ENCODE data around the gene C1QTNF5. TPM values are rescaled to one million over a fixed set of nuclear protein-coding genes. Genes with fewer than 3 reads are reported as not detected.
A peak's percentile ranks its signal among the peaks of the same experiment; 100 is the strongest.

Gene C1QTNF5
- total RNA-seq, 1 experiment from 2014 or later, result not detected

GRCh38 chr11:119323532-119324033 is 17.1 kb downstream of the C1QTNF5 start:
- TF ChIP-seq POLR2AphosphoS5 (IDR thresholded peaks at IDR 0.05; ENCODE audit: low read depth, low read length) (no peak), TCF7L2 (IDR thresholded peaks at IDR 0.05; ENCODE audit: low read depth, low read length) (no peak), CTCF (IDR thresholded peaks at IDR 0.05) (peak; percentile 96), SIN3A (IDR thresholded peaks at IDR 0.05; ENCODE audit: borderline replicate concordance, insufficient read depth, low read depth, low read length) (no peak)
- TF ChIP-seq, protein P1, sequence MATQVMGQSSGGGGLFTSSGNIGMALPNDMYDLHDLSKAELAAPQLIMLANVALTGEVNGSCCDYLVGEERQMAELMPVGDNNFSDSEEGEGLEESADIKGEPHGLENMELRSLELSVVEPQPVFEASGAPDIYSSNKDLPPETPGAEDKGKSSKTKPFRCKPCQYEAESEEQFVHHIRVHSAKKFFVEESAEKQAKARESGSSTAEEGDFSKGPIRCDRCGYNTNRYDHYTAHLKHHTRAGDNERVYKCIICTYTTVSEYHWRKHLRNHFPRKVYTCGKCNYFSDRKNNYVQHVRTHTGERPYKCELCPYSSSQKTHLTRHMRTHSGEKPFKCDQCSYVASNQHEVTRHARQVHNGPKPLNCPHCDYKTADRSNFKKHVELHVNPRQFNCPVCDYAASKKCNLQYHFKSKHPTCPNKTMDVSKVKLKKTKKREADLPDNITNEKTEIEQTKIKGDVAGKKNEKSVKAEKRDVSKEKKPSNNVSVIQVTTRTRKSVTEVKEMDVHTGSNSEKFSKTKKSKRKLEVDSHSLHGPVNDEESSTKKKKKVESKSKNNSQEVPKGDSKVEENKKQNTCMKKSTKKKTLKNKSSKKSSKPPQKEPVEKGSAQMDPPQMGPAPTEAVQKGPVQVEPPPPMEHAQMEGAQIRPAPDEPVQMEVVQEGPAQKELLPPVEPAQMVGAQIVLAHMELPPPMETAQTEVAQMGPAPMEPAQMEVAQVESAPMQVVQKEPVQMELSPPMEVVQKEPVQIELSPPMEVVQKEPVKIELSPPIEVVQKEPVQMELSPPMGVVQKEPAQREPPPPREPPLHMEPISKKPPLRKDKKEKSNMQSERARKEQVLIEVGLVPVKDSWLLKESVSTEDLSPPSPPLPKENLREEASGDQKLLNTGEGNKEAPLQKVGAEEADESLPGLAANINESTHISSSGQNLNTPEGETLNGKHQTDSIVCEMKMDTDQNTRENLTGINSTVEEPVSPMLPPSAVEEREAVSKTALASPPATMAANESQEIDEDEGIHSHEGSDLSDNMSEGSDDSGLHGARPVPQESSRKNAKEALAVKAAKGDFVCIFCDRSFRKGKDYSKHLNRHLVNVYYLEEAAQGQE (IDR thresholded peaks at IDR 0.05; ENCODE audit: insufficient read depth in 1 of 2, low read depth in 2 of 2, low read length in 1 of 2), result no peak
- no TSS peak for BruUV-seq (replicated peaks)
- no peak overlapping the region for H3K27ac ChIP-seq (ENCODE audit: low read length)
- POLR2A ChIA-PET, result no interaction called here
- H3K4me3 ChIP-seq (ENCODE audit: low read depth in 2 of 2, low read length in 2 of 2), result no peak overlapping the region
- CTCF ChIA-PET, result interaction anchor here (0.6 to 4.6 kb wide), 9 partner anchors 11 to 179 kb away, joined by 3 to 43 read pairs (median 5); partner anchors contain the start of genes CBL and RNF26
- peaks cover 28% of the 10 kb centered on the region for H3K4me1 ChIP-seq (ENCODE audit: control insufficient read depth, insufficient read depth, low read length)
- intact Hi-C loops (cut with micrococcal nuclease; ENCODE audit: unreplicated experiment) (loop anchor here (2.0 to 5.0 kb wide), 3 partner anchors 121 to 223 kb away; partner anchors contain the start of genes ABCG4 and DPAGT1), in situ Hi-C loops (cut with HindIII; ENCODE audit: low pct_unique_long_range_greater_than_20kb, low sequenced_read_pairs) (no loop called here)
- H3K9me3 ChIP-seq (ENCODE audit: control insufficient read depth, insufficient read depth, low read depth, low read length), result no peaks in the 10 kb centered on the region
- DNase-seq (ENCODE audit: low read depth, low spot score) (peak; percentile 66), ATAC-seq (no peak)
- H3K36me3 ChIP-seq (ENCODE audit: control insufficient read depth, insufficient read depth, low read length), result no peaks in the 10 kb centered on the region
- no peaks in the 10 kb centered on the region for H3K27me3 ChIP-seq (ENCODE audit: control insufficient read depth, insufficient read depth, low read length)

GRCh38 chr11:119322921-119323531 is 17.7 kb downstream of the C1QTNF5 start:
- H3K27ac ChIP-seq (ENCODE audit: low read length), result no peak overlapping the region
- DNase-seq (ENCODE audit: low read depth, low spot score) (no peak), ATAC-seq (no peak)
- no peaks in the 10 kb centered on the region for H3K27me3 ChIP-seq (ENCODE audit: control insufficient read depth, insufficient read depth, low read length)
- no TSS peak for BruUV-seq (replicated peaks)
- H3K4me3 ChIP-seq (ENCODE audit: low read depth in 2 of 2, low read length in 2 of 2), result no peak overlapping the region
- POLR2A ChIA-PET, result interaction anchor here (0.7 kb wide), 1 partner anchor 263 kb away, joined by 5 read pairs; no protein-coding TSS in a partner anchor
- in situ Hi-C loops (cut with HindIII; ENCODE audit: low pct_unique_long_range_greater_than_20kb, low sequenced_read_pairs) (no loop called here), intact Hi-C loops (cut with micrococcal nuclease; ENCODE audit: unreplicated experiment) (loop anchor here (2.0 to 5.0 kb wide), 3 partner anchors 120 to 222 kb away; partner anchors contain the start of genes ABCG4 and DPAGT1)
- H3K36me3 ChIP-seq (ENCODE audit: control insufficient read depth, insufficient read depth, low read length), result no peaks in the 10 kb centered on the region
- peaks cover 34% of the 10 kb centered on the region for H3K4me1 ChIP-seq (ENCODE audit: control insufficient read depth, insufficient read depth, low read length)
- TF ChIP-seq TCF7L2 (IDR thresholded peaks at IDR 0.05; ENCODE audit: low read depth, low read length), result no peak
- TF ChIP-seq CTCF (IDR thresholded peaks at IDR 0.05), result no peak
- TF ChIP-seq POLR2AphosphoS5 (IDR thresholded peaks at IDR 0.05; ENCODE audit: low read depth, low read length), result no peak
- TF ChIP-seq, protein P1 (IDR thresholded peaks at IDR 0.05; ENCODE audit: insufficient read depth in 1 of 2, low read depth in 2 of 2, low read length in 1 of 2), result no peak
- TF ChIP-seq SIN3A (IDR thresholded peaks at IDR 0.05; ENCODE audit: borderline replicate concordance, insufficient read depth, low read depth, low read length), result no peak
- CTCF ChIA-PET, result interaction anchor here (0.6 to 4.6 kb wide), 10 partner anchors 11 to 282 kb away, joined by 3 to 43 read pairs (median 4); partner anchors contain the start of genes CBL and RNF26
- H3K9me3 ChIP-seq (ENCODE audit: control insufficient read depth, insufficient read depth, low read depth, low read length), result no peaks in the 10 kb centered on the region
